8988T (cell line): ENCODE results near the gene ZNF648.
"Not testable (repeated sequence)": the region's sequence is repeated elsewhere in the genome, so short reads cannot be mapped to it uniquely, and the experiment has no call there.

Source experiments
- DNase-seq: peaks from one replicate; pipeline ENCODE4 v3.0.0; 2011

Gene ZNF648, protein sequence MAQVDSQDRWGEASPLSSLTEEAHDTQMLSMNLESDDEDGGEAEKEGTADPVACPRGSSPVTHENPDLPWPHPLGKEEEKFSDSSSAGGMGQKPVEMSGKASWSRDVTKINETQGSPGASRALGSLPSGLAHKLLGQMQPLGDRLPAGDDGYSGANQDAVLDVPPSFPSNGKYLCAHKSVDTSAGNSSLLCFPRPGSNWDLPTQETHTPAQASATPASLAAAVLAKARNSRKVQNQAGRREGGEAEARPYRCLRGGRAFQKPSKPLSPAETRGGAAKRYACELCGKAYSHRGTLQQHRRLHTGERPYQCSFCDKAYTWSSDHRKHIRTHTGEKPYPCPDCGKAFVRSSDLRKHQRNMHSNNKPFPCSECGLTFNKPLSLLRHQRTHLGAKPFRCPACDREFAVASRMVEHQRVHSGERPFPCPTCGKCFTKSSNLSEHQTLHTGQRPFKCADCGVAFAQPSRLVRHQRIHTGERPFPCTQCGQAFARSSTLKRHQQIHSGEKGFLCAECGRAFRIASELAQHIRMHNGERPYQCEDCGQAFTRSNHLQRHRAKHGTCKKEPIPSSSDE

DNA sequence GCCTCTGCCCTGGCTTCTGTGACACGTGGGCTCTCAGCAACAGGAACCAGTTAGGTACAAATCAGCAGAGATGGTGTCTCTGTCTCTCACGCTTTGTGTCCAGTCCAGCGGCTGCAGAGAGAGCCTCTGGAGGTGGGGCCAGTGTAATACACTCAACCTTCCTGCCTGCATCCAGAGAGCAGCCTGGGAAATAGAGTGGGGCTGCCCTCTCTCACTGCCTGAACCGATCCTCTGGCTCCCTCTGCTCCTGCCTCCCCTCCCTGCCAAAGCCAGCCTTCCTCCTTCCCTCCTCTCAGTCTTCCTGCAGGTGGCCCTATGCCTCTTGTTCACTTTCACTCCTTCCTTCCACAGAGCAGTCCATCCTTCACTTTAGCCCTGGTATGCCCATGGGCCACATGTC is at the start of gene ZNF648:
ZNF648 (minus strand) TSS at position 119 of the 400 bp plus-strand sequence. CDS start 3,702 bp downstream, outside the sequence.
- no peak for DNase-seq

DNA sequence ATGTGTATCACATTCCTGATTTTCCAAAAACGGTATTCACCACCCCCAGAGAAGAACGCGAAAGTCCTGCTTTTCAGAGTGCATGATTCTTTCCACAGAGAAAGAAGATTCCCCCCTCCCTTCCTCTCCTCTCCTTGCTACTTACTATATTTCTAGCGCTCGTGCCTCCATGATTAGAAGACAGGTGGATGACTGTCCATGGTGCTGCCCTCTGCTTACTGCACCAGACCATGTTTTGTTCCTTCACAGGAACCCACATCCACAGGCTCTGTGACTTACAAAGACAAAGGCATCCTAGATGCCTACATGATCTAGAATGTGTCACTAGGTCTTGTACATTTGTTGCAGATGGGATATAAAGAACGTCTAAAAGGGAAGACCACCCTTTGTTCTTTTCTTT is 49.1 kb upstream of the ZNF648 start:
- no peak for DNase-seq

DNA sequence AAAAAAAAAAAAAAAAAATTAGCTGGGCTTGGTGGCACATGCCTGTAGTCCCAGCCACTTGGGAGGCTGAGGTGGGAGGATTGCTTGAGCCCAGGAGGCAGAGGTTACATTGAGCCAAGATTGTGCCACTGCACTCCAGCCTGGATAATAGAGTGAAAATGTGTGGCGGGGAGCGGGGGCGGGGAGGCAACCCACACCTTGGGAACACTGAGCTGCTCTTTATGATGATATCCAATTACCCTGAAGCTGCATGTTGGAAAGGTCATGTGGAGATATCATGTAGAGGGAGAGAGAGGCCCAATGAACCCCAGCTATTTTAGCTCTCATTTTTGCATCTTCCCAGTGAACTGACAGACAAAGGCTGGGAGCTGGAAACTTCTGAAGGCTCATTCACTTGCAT is 48.3 kb upstream of the ZNF648 start:
- no peak for DNase-seq

DNA sequence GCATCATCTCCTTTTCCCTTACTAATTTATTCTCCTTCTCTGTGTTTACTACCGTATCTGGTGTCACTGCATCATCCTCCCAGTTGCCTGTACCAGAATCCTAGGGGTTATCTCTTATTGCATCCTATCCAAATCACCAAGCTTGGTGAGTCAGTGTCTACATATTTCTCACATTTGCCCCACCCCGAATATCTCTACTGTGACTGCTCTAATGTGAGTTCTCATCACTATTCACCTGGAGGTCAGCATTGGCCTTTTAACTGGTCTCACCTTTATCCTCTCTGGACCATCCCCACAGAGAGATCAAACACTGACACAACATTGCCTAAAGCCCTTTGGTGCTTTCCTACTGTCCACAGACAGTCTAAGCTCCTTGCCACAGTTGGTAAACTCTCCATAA is 45.7 kb upstream of the ZNF648 start:
- no peak for DNase-seq

DNA sequence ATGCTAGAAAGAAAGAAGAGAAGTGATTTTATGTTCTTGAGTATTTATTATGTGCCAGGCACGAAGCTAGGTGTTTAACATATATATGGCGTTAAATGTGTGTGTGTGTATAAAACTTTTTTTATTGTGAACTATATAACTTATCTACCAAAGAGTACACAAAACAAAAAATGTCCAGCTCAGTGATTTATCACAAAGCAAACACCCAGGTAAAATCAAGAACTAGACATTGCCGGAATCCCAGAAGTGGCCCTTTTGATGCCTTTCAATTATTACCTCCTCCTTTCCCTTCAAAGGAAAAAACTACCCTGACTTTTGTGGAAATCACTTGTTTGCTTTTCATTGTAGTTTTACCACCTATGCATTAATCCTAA is 40.5 kb upstream of the ZNF648 start:
- DNase-seq: no peak

DNA sequence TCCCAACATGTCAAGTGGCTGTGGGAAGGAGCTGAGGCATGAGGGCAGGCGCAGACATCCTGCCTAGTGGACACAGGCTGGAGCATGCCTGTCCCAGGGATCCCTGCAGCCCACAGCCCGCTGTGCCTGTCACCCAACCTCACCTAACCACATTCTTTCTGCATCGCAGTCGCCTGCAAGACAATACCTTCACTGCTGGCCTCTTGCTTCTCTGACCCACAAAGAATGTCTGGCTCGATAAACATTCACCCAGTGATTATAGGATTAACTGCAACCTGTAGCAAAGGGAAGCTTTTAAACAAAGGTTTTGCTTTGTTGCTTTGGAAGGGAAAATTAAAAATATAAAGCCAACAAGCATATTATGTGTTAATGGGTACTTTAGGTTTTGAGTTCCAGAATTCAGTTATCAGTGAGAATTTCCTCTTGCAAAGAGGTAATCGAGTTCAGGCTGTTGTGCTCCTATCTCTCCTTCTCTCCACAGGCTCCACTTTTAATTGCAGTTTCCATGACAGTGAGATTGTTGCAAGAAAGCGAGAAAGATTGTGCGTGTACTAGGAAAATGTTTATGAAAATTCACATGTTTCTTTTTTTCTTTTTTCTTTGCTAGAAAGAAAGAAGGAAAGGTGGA is 40.0 kb upstream of the ZNF648 start:
- no peak for DNase-seq

DNA sequence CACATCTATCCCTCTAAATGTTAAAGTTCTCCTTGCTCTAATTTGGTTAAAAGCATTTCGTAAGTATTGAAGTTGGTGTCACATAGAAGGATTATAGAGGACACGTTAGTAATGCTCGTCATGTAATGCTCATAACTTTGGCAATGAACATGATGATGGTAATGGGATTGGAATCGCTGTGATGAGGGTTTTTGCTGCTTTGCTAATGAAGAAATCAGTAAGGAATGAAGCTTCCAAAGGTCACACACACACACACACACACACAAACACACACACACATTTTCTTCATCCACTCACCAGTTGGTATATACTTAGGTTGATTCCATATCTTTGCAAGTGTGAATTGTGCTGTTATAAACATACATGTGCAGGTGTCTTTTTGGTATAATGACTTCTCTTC is 36.8 kb upstream of the ZNF648 start:
- DNase-seq: no peak

DNA sequence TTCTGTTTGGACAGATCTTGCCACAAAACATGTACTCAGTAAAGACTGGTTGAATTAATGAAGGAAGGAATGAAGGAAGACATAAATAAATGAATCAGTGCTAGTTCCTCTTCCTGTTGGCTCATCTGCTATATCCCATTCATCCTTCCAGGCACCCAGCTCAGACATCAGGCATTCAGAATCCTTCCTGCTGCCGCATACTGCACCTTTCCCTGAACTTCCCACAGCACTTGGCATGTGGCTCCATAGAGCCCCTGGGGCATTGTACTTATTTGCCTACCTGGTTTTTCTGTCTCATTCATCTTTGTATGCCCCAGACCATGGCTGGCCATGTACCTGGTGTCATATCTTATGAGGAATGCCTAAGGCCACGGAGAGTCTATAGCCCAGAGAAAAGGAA is 34.4 kb upstream of the ZNF648 start:
- no peak for DNase-seq

DNA sequence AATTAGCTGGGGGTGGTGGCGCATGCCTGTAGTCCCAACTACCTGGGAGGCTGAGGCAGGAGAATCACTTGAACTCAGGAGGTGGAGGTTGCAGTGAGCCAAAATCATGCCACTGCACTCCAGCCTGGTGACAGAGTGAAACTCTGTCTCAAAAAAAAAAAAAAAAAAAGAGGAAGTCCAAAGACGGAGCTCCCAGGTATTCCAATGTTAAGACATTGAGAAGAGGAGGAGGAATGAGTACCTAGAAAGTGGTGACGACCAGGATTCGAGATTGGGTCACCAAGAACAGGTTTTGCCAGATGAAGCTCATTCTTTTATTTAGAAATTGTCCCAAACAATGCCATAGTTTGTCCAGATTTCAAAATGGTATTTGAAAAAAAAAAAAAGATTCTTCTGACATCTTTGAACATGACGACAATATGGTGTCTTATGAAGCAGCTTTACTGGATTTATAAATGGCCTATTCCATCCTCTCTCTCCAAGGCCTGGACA is 33.0 kb upstream of the ZNF648 start:
- DNase-seq: not testable (repeated sequence)

DNA sequence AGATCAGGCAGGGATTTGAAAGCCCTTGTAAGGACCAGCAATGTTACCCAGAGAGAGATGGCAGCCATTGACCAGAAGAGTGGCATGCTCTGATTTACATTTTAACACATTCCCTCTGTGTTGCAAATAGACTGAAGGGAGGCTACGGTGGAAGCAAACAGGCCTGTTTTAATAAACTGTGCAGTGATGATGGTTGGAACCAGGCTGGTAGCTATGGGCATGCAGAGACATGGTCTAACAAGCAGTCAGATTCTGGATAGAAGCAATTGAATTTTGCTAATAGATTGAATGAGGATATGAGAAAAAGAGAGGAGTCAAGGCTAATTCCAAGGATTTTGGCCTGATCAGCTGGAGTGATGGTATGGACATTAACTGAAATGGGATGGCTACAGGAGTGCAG is 32.3 kb upstream of the ZNF648 start:
- no peak for DNase-seq

DNA sequence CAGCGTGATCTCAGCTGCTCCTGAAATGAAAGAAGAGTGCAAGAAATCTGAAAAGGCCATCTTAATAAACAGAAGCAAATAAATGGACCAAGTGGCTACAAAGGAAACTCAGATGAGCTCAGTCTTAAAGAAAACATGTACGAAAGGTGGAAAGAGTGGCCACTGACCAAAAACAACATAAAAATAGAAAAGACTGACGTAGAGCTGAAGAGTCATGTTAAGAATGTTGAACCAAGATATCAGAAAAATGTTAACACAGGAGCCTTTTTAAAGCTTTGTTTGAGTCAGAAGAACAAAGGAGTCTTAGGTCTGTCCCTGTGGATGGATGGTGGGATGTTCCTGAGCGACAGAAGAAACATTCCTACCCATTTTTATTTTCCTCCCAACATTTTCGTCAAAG is 30.8 kb upstream of the ZNF648 start:
- no peak for DNase-seq

DNA sequence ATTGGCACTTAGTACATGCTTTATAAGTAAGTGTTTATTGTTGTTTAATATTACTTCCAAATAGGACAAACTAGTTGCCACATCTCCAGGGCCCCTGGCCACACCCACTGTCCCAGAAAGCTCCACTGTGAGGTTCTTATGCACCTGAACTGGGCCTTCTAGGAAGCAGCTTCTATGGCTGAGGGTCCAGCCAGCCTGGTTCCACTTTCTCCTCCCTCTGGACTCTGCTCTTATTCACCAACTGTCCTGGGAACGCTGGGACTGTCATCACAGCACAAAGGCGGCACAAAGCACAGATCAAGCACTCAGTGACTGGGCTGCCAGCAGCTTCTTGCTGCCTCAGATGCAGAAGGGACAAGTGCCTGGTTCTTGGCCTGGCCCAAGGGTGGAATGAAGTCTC is 29.6 kb upstream of the ZNF648 start:
- DNase-seq: no peak

DNA sequence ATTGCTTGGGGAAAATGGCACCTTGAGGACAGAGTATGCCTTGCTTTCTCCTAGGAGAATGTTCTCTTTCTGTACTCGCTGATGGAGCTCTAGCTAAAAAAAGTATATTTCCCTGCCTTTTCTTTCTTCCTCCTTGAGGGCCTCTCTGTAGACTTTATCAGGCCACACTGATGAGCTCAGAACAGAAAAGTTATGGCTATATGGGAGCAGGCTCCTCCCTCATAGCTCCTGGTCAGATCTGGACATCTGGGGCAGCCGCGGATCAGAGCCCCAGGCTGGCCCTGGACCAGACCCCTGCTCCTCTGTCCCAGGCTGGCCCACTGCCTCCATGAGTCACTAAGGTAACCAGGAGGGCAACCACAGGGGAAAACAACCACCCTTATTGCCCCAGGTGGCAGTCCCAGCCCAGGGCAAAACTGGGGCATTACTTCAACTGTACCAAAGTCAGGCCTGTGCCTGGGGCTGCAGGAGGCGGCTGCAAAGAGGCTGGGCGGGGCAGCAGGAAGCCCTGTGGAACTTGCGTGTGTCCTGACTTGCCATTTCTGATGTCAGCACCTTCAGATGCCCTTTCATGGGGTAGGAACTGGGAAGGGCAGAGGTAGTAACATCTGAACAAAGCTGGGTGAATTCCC is 26.3 kb upstream of the ZNF648 start:
- DNase-seq: no peak

DNA sequence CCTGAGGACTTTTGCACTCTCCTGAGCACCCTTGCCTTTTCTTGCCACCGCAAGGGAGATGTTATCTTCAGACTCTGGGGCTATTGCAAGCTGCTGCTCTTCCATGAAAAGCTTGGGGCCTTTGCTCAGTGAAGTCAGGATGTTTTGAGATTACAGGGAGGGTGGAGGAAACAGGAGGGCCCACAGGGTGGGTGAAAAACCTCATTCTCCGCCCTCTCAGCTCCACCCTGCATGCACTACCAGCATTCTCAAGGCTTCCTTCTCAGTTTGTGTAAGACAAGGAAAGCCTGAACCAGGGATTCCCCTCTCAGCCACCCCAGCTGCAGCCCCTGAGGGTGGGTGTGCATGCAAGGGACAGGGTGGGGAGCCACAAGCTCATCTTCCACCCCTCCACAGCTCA is 25.8 kb upstream of the ZNF648 start:
- no peak for DNase-seq

DNA sequence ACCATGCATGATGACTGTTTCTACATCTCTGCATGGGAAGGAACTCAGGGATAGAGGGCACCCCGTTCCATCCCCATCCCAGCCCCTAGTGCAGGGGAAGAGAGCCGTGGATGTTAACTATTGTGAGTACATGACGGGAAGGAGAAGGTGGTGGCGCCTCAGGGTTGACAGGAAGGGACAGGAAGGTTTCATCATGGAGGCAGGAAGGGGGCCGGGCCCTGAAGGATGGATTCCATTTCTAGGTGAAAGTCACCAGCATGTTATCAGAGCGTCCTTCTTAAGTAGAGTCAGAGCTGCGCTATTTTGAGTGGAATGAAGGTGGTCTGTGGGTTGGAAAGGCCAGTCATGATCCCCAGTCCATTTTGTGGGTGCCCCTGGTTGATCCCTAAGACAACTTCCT is 25.1 kb upstream of the ZNF648 start:
- no peak for DNase-seq

DNA sequence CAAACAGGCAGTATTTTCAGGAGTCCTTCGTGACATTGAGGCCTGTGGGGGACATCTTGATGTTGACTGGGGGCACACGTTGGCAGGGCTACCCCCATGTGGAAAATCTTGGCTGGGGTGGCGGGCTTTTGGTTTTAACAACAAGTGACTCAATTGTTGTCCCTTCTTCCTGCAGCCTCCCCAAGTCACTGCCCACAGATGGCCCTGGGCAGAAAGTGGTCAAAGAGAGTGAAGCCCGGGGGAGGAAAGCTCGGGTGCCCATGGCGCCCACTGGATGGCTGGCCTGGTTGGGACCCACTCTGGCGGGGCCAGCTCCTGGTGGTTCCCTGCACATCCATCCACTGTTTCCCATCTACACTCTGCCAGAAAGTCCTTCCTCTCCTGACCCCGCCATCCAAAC is 24.6 kb upstream of the ZNF648 start:
- no peak for DNase-seq

DNA sequence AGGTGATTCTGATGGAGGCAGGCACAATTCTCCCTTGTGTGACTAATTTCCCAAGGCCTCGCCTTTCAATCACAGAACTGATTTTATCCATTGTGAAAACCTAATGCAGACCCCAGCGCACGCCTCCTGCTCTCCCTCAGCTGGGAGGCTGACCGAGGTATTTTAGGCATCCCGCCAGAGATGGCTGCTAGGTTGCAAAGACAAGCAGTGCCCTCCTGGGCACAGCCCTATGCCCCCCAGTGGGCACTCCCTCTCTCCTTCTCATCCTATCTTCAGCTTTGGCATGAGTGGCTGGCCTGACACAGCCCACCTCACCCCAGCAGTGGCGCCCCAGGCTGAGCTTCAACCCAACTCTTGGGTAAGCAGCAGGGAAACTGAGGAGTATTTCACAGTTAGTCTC is 24.2 kb upstream of the ZNF648 start:
- no peak for DNase-seq

DNA sequence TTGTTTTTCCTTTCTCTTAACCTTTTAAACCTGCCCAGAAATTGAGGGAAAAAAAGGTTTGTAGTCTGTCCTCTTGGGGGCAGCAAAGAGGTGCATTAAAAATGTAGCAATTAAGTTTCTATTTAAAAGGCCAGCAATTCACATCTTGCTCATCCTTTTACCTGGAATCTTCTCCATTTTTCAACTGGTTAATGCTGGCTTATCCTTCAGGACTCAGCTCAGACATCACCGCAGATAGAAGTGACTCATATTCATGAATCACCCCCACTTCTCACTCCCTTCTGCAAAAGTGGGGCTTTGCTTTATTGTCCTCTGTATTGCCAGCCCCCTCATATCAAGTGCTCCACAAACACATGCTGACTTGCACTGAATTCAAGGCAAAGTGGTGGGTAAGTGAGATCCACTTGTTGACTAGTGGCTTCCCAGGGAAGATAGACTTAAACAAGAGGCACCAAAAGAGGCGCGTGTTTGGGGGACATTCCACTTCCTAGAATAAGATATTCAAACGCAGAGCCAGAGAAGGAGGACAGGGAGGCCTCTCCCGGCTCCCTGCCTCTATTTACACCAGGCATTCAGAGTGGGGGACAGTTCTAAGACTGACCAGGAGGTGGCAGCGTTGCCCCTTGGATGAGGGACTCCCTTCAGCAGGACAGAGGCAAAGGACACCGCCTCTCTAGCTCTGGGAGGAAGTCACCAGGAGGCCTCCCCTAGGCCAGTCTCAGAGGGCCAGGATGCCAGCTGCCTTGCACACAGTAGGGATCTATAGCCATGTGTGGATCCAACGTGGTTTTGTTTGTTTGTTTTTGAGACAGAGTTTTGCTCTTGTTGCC is 23.2 kb upstream of the ZNF648 start:
- peak; percentile 66 for DNase-seq

DNA sequence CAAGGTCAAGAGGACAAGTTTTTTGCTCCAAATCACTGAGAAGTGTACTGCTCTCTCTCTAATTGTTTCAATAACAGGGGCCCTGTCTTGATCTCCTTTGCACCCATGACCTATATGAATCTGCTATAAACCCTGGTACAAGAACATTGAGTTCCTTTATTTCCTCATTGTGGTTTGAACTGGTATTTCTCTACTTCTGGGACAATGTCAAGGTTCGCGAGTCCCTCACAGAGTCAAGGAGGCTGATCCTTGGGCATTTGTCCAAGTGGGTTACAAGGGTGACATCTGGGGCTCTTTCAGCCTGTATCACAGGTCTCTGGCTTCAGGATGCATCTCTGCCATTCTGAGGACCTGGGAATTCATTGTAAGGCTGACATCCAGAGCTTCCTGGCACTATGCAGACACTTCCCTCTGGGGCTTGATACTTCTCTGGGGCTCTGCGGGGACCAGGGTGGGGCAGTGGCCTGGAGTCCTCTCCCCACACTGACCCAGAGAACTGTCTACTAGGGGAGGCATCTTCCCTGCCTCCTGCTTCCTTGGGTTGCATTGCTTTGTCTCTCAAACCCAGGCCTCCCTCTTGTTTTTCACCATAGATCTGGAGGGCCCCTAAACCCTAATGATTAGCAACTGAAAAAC is 22.5 kb upstream of the ZNF648 start:
- no peak for DNase-seq

DNA sequence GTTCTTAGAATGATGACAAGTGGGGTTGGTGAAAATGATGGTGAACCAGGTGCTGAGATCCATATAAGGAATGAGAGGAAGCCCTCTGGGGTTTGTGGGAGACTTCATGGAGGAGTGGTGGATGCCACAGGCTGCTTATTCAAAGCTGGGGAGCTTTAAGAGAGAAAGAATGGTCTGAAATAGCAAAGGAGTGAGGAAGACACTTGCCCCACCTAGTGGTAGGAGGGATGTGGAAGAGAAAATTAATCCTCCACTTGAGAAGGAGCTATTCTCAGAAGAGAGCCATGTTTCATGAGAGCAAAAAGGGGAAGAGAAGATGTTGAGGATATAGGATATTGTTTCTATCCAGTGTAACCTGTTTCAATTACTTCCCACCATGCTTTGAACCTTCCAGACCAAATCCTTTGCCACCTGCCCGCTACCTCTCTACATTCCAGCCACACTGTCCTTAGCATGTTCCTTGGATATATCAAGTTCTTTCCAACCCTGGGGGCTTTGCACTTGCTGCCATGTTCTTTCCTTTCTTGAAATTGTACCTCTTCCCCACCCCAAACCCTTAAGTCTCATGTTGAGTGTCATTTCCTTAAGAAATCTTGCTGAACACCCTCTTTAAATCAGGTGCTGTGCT is 19.6 kb upstream of the ZNF648 start:
- DNase-seq: no peak

DNA sequence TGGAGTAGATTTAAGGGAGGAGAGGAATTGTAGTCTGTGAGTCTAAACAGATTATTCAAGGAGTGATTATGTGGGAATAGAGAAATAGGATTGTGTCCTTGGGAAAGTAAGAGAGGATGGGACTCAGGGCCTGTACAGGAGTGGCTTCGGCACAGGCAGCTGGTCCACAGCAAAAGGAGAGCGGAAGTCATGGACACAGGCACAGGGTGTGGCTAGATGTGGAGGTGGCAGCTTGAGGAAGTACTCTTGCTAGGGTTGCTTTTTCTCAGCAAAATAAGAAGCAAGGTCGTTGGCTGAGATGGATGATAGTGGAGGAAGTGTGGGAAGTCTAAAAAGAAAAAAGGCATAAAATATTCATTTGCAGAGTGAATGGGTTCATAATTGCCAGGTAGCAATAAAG is 18.5 kb upstream of the ZNF648 start:
- DNase-seq: no peak

DNA sequence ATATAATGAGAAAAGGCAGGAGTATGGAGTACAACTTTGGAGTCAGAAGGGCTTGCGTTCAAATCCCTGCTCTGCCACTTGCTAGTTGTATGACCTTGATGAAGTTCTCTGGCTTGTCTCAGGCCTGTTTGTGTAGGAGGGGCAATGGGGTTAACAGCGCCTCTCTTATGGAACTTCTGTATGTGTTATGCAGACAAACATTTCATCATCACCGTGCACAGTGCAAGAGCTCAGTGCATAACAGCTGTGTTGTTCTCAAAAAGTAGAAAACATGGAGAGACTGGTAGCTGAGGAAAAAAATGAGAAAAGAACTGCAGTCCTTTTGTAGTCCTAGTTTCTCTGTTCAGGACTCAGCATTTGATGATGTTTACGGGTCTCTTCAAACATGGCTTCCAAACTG is 10.4 kb upstream of the ZNF648 start:
- DNase-seq: no peak
